ENCODE data around the gene SLF2. TPM values are rescaled to one million over a fixed set of nuclear protein-coding genes. Genes with fewer than 3 reads are reported as not detected.
A peak's percentile ranks its signal among the peaks of the same experiment; 100 is the strongest.

Gene SLF2
- total and polyA plus RNA-seq, 2 of the 13 experiments (the other 11 are each of a cell fraction or from before 2014, with no cell fraction given): 12.2 to 48.1 TPM

- TF ChIP-seq POGZ (CRISPR knock-in tag; IDR thresholded peaks at IDR 0.05): no peak
- no peak for TF ChIP-seq NKX3-1 (CRISPR knock-in tag; IDR thresholded peaks at IDR 0.05)
- TF ChIP-seq ZNF75D (CRISPR knock-in tag; IDR thresholded peaks at IDR 0.05; ENCODE audit: borderline replicate concordance): no peak
- no peak for TF ChIP-seq KLF15 (CRISPR knock-in tag; IDR thresholded peaks at IDR 0.05; ENCODE audit: borderline replicate concordance)
- TF ChIP-seq ZNF350 (CRISPR knock-in tag; IDR thresholded peaks at IDR 0.05; ENCODE audit: borderline replicate concordance, low read depth): no peak
- TF ChIP-seq JDP2 (CRISPR knock-in tag; IDR thresholded peaks at IDR 0.05; ENCODE audit: borderline replicate concordance): no peak
- TF ChIP-seq RFXANK (CRISPR knock-in tag; IDR thresholded peaks at IDR 0.05): no peak
- TF ChIP-seq GABPA (IDR thresholded peaks at IDR 0.05; ENCODE audit: low read depth, low read length): no peak
- no peak for TF ChIP-seq GABPA (CRISPR knock-in tag; IDR thresholded peaks at IDR 0.05; ENCODE audit: low read depth)
- TF ChIP-seq, protein P1, sequence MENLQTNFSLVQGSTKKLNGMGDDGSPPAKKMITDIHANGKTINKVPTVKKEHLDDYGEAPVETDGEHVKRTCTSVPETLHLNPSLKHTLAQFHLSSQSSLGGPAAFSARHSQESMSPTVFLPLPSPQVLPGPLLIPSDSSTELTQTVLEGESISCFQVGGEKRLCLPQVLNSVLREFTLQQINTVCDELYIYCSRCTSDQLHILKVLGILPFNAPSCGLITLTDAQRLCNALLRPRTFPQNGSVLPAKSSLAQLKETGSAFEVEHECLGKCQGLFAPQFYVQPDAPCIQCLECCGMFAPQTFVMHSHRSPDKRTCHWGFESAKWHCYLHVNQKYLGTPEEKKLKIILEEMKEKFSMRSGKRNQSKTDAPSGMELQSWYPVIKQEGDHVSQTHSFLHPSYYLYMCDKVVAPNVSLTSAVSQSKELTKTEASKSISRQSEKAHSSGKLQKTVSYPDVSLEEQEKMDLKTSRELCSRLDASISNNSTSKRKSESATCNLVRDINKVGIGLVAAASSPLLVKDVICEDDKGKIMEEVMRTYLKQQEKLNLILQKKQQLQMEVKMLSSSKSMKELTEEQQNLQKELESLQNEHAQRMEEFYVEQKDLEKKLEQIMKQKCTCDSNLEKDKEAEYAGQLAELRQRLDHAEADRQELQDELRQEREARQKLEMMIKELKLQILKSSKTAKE (CRISPR knock-in tag; IDR thresholded peaks at IDR 0.05; ENCODE audit: borderline replicate concordance): no peak
- no peak; the same call in 1 of the 2 replicates for TF ChIP-seq PITX1 (CRISPR knock-in tag; IDR thresholded peaks at IDR 0.05)
- TF ChIP-seq, protein P2, sequence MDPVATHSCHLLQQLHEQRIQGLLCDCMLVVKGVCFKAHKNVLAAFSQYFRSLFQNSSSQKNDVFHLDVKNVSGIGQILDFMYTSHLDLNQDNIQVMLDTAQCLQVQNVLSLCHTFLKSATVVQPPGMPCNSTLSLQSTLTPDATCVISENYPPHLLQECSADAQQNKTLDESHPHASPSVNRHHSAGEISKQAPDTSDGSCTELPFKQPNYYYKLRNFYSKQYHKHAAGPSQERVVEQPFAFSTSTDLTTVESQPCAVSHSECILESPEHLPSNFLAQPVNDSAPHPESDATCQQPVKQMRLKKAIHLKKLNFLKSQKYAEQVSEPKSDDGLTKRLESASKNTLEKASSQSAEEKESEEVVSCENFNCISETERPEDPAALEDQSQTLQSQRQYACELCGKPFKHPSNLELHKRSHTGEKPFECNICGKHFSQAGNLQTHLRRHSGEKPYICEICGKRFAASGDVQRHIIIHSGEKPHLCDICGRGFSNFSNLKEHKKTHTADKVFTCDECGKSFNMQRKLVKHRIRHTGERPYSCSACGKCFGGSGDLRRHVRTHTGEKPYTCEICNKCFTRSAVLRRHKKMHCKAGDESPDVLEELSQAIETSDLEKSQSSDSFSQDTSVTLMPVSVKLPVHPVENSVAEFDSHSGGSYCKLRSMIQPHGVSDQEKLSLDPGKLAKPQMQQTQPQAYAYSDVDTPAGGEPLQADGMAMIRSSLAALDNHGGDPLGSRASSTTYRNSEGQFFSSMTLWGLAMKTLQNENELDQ (CRISPR knock-in tag; IDR thresholded peaks at IDR 0.05; ENCODE audit: borderline replicate concordance): no peak
- TF ChIP-seq ZNF746 (CRISPR knock-in tag; IDR thresholded peaks at IDR 0.05): 0 out of 2 replicates have a peak, but pooled peaks have one; percentile 48
- TF ChIP-seq EED (CRISPR knock-in tag; IDR thresholded peaks at IDR 0.05): no peak
- no peak for TF ChIP-seq ZNF7 (CRISPR knock-in tag; IDR thresholded peaks at IDR 0.05)
- TF ChIP-seq, protein P3, sequence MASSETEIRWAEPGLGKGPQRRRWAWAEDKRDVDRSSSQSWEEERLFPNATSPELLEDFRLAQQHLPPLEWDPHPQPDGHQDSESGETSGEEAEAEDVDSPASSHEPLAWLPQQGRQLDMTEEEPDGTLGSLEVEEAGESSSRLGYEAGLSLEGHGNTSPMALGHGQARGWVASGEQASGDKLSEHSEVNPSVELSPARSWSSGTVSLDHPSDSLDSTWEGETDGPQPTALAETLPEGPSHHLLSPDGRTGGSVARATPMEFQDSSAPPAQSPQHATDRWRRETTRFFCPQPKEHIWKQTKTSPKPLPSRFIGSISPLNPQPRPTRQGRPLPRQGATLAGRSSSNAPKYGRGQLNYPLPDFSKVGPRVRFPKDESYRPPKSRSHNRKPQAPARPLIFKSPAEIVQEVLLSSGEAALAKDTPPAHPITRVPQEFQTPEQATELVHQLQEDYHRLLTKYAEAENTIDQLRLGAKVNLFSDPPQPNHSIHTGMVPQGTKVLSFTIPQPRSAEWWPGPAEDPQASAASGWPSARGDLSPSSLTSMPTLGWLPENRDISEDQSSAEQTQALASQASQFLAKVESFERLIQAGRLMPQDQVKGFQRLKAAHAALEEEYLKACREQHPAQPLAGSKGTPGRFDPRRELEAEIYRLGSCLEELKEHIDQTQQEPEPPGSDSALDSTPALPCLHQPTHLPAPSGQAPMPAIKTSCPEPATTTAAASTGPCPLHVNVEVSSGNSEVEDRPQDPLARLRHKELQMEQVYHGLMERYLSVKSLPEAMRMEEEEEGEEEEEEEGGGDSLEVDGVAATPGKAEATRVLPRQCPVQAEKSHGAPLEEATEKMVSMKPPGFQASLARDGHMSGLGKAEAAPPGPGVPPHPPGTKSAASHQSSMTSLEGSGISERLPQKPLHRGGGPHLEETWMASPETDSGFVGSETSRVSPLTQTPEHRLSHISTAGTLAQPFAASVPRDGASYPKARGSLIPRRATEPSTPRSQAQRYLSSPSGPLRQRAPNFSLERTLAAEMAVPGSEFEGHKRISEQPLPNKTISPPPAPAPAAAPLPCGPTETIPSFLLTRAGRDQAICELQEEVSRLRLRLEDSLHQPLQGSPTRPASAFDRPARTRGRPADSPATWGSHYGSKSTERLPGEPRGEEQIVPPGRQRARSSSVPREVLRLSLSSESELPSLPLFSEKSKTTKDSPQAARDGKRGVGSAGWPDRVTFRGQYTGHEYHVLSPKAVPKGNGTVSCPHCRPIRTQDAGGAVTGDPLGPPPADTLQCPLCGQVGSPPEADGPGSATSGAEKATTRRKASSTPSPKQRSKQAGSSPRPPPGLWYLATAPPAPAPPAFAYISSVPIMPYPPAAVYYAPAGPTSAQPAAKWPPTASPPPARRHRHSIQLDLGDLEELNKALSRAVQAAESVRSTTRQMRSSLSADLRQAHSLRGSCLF (CRISPR knock-in tag; IDR thresholded peaks at IDR 0.05; ENCODE audit: borderline replicate concordance): no peak
- TF ChIP-seq MEIS2 (CRISPR knock-in tag; IDR thresholded peaks at IDR 0.05): no peak
- no peak for TF ChIP-seq MATR3 (CRISPR knock-in tag; IDR thresholded peaks at IDR 0.05)
These were observed 96.2 kb downstream of the SLF2 start (continued) for GRCh38 chr10:101008823-101009423.

All from HepG2 (cell line).